Sigmoid colon (tissue), 7 donors: Measurements from ENCODE around the gene C19orf53. TPM values are rescaled to one million over a fixed set of nuclear protein-coding genes. Genes with fewer than 3 reads are reported as not detected.
A peak's percentile ranks its signal among the peaks of the same experiment; 100 is the strongest.

ENCODE experiments used
- DNase-seq: peaks from one replicate; pipeline ENCODE4 v3.0.0-alpha.2; 2019
- H3K27ac ChIP-seq, 4 donors: fragments of 200-600 bp; sonication (generic); one replicate each; pipeline ENCODE4 v1.5.1; 2016 to 2019; ENCODE audit warnings: mild to moderate bottlenecking in 1 of 4
- H3K27me3 ChIP-seq, 3 donors: fragments of 200-600 bp; sonication (generic); one replicate each; pipeline ENCODE4 v1.5.1; 2019; ENCODE audit warnings: mild to moderate bottlenecking in 1 of 3
- H3K36me3 ChIP-seq, 4 donors: fragments of 200-600 bp; sonication (generic); one replicate each; pipeline ENCODE4 v1.5.1; 2016 to 2019
- H3K4me1 ChIP-seq, 4 donors: fragments of 200-600 bp; sonication (generic); one replicate each; pipeline ENCODE4 v1.5.1; 2017 to 2019
- H3K4me3 ChIP-seq, 4 donors: fragments of 200-600 bp; sonication (generic); one replicate each; pipeline ENCODE4 v1.5.1; 2017 to 2019; ENCODE audit warnings: mild to moderate bottlenecking in 2 of 4, moderate library complexity in 1 of 4
- H3K9me3 ChIP-seq, 4 donors: fragments of 200-600 bp in 3 of 4; sonication (generic) in 3 of 4; one replicate each; pipeline versions ENCODE4 v1.5.1 to v1.6.1; 2013 to 2019
- EP300 ChIP-seq, 4 donors: sonication (generic); formaldehyde crosslinking; IDR thresholded peaks; one replicate each; pipeline ENCODE4 v1.6.1; 2017; ENCODE audit warnings: antibody characterized with exemption in 4 of 4
- POLR2A ChIP-seq, 2 donors: fragments of 450-650 bp; IDR thresholded peaks; one replicate each; pipeline ENCODE4 v1.6.1; 2016; ENCODE audit warnings: antibody characterized with exemption in 2 of 2, mild to moderate bottlenecking in 2 of 2, moderate library complexity in 2 of 2
- POLR2AphosphoS5 ChIP-seq, 4 donors: sonication (generic); formaldehyde crosslinking; IDR thresholded peaks; one replicate each; pipeline ENCODE4 v1.6.1; 2017; ENCODE audit warnings: antibody characterized with exemption in 4 of 4
- WGBS, 2 donors: extraction: QIAGEN DNeasy Blood & Tissue Kit; methylation state at CpG; one replicate each; pipeline ENCODE4 v1.1.7; 2013; 5-methylcytosine and 5-hydroxymethylcytosine counted together
- intact Hi-C: fragments of 100-400 bp; cut with DNase I; formaldehyde crosslinking; loops from one replicate; pipeline ENCODE4 v1.15.1; 2023
- polyA plus RNA-seq, 3 donors: library from polyadenylated mRNA; stranded (reverse); fragments of 200-250 nt; gene quantifications; one replicate each; pipeline ENCODE4 v1.2.3, GENCODE V29; 2013
- total RNA-seq, 4 donors: library from RNA; depleted of rRNA; stranded (reverse); fragments of >200 nt; gene quantifications; one replicate each; pipeline ENCODE4 v1.1.0, GENCODE V29; 2016
- TF ChIP-seq, protein P1 (sequence below), 4 experiments: fragments of 450-650 bp in 3 of 4; fragments of 200-600 bp in 1 of 4; IDR thresholded peaks; one replicate each; pipeline ENCODE4 v1.5.1; 2016 to 2019; ENCODE audit warnings: antibody characterized with exemption in 4 of 4, mild to moderate bottlenecking in 3 of 4, moderate library complexity in 2 of 4
- donor health status: healthy with polysubstance abuse.
- donor health status: Bipolar disorder and iron deficiency.
- donor health status: healthy.

Gene C19orf53
- total RNA-seq (100 to 1,000 TPM; 139 to 229 (median 198) TPM), polyA plus RNA-seq (100 to 1,000 TPM; 105 to 133 (median 113) TPM)

DNA sequence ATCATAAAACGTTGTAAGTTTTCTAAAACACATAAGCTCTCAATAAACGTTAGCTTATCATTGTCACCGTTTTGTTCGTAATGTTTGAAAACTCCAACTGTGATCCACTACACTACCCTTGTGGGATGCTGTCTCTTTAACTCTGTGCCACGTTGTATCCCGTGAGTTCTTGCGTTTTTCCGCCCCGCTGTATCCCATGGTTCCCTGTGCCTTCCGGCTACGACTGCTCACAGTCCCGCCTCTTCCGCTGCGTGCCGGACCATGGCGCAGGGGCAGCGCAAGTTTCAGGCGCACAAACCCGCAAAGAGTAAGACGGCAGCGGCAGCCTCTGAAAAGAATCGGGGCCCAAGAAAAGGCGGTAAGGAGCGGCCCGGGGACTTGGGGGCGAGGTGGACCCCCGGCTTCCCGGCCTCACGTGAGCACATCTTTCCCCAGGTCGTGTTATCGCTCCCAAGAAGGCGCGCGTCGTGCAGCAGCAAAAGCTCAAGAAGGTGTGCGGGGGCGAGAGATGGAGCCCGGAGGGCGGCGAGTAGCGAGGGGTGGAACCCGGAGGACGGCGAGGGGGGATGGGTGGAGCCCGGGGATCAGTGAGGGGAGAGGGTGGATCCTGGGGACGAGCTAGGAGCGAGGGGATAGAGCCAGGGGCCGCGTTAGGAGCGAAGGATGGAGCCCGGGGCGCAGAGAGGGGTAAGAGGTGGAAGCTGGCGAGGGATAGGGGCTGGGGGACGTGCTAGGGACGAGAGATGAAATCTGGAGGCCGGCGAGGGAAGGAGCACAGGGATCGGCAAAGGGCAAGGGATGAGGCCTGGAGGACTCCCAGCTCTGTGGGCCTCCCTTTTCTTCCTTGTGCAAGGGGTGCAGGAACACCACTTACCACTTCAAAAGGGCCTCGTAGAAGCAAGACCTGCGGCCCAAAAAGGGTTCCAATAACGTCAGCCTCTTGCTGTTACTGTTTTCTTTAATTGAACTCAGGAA is at the start of gene C19orf53:
C19orf53 (plus strand) TSS at position 240 of the 975 bp plus-strand sequence; CDS start at position 262, 22 bp downstream.
- Histone ChIP-seq H3K27me3 (no peaks in the 10 kb centered on the region), H3K36me3 (peaks cover 15 to 64% (median 27%) of the 10 kb centered on the region in 4 donors), H3K4me3 (peak within 1 kb of the TSS; percentile 81 to 93 (median 86)), H3K27ac (peak within 1 kb of the TSS; percentile 92 to 96 (median 94)), H3K9me3 (no peaks in the 10 kb centered on the region), H3K4me1 (peaks cover 0 to 26% (median 20%) of the 10 kb centered on the region in 4 donors)
- TF ChIP-seq, protein P1, sequence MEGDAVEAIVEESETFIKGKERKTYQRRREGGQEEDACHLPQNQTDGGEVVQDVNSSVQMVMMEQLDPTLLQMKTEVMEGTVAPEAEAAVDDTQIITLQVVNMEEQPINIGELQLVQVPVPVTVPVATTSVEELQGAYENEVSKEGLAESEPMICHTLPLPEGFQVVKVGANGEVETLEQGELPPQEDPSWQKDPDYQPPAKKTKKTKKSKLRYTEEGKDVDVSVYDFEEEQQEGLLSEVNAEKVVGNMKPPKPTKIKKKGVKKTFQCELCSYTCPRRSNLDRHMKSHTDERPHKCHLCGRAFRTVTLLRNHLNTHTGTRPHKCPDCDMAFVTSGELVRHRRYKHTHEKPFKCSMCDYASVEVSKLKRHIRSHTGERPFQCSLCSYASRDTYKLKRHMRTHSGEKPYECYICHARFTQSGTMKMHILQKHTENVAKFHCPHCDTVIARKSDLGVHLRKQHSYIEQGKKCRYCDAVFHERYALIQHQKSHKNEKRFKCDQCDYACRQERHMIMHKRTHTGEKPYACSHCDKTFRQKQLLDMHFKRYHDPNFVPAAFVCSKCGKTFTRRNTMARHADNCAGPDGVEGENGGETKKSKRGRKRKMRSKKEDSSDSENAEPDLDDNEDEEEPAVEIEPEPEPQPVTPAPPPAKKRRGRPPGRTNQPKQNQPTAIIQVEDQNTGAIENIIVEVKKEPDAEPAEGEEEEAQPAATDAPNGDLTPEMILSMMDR (IDR thresholded peaks at IDR 0.05): no peak
- TF ChIP-seq POLR2AphosphoS5 (IDR thresholded peaks at IDR 0.05): peak; percentile 98 to 100 (median 99)
- peak in 1 of 4 donors; percentile 90 for TF ChIP-seq EP300 (IDR thresholded peaks at IDR 0.05)
- peak; percentile 94 to 97 for TF ChIP-seq POLR2A (IDR thresholded peaks at IDR 0.05)
- intact Hi-C loops: no loop called here
- DNase-seq: peak; percentile 94
- 0 to 1% methylated on average over 61 of the region's 61 CpGs for WGBS, 2 donors

DNA sequence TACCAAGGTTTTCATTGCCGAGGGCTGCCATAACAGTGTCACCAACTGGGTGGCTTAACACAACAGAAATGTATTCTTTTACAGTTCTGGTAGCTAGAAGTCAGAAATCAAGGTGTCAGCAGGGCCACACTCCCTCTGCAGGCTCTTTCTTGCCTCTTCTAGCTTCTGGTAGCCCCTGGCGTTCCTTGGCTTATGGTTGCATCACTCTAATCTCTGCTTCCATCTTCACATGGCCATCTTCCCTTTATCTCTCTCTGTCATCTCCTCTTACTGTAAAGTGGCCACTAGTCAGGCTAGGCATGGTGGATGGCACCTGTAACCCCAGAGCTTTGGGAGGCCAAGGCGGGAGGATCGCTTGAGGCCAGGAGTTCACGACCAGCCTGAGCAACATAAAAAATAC is 47.9 kb upstream of the C19orf53 start:
- Histone ChIP-seq H3K36me3 (no peaks in the 10 kb centered on the region), H3K4me1 (peaks cover 0 to 12% (median 9%) of the 10 kb centered on the region in 4 donors), H3K9me3 (no peaks in the 10 kb centered on the region), H3K27me3 (peaks cover 0 to 2% (median 0%) of the 10 kb centered on the region in 3 donors), H3K27ac (no peak overlapping the region), H3K4me3 (no peak overlapping the region)
- TF ChIP-seq POLR2AphosphoS5 (IDR thresholded peaks at IDR 0.05) (no peak), POLR2A (IDR thresholded peaks at IDR 0.05) (no peak), EP300 (IDR thresholded peaks at IDR 0.05) (no peak)
- TF ChIP-seq, protein P1 (IDR thresholded peaks at IDR 0.05): no peak
- WGBS, 2 donors: 94 to 96% methylated on average over 5 of the region's 5 CpGs
- DNase-seq: no peak
- intact Hi-C loops: no loop called here

DNA sequence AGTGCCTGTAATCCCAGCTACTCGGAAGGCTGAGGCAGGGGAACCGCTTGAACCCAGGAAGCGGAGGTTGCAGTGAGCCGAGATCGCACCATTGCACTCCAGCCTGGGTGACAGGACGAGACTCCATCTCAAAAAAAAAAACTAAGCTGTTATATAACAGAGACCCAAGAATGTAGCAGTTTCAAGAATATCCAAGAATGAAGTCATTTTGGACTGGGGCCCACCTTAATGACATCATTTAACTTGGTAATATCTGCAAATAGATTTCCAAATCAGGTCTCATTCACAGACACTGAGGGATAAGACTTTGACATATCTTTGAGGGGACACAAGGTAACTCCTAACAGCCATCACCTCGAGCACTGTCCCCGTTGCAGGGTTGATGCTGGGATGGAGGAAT is 46.5 kb upstream of the C19orf53 start:
- TF ChIP-seq EP300 (IDR thresholded peaks at IDR 0.05): no peak
- no peak for TF ChIP-seq POLR2AphosphoS5 (IDR thresholded peaks at IDR 0.05)
- TF ChIP-seq POLR2A (IDR thresholded peaks at IDR 0.05): no peak
- TF ChIP-seq, protein P1 (IDR thresholded peaks at IDR 0.05): no peak
- DNase-seq: no peak
- peaks cover 0 to 23% (median 15%) of the 10 kb centered on the region in 4 donors for H3K4me1 ChIP-seq
- H3K4me3 ChIP-seq: no peak overlapping the region
- intact Hi-C loops: no loop called here
- no peaks in the 10 kb centered on the region for H3K27me3 ChIP-seq
- H3K9me3 ChIP-seq: no peaks in the 10 kb centered on the region
- no peaks in the 10 kb centered on the region for H3K36me3 ChIP-seq
- WGBS, 2 donors: 79 to 81% methylated on average over 8 of the region's 8 CpGs
- no peak overlapping the region for H3K27ac ChIP-seq

DNA sequence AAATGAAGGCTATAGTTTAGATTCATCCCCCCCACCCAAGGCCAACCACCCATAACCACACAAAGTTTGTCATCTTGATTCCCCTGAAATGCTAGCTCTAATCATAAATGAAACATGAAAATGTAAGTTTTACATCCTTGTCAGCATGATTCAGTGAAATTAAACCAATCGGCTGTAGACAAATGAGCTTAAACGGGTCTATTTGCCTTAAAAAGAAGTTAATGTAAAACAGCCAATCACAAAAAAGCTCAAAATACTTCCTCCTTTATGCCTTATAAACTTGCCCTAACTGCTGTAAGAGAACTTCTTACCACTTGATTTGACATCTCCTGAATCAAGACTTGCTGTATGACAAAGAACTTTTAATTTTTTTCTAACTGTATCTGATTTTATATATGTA is 44.4 kb upstream of the C19orf53 start:
- intact Hi-C loops: loop anchor here (2.0 kb wide), 1 partner anchor 17 kb away; a partner anchor contains a TSS
- Histone ChIP-seq H3K27ac (peak overlapping the region; percentile 85 to 93 (median 86)), H3K27me3 (no peaks in the 10 kb centered on the region), H3K4me1 (peaks cover 0 to 23% (median 15%) of the 10 kb centered on the region in 4 donors), H3K9me3 (no peaks in the 10 kb centered on the region), H3K4me3 (no peak overlapping the region), H3K36me3 (no peaks in the 10 kb centered on the region)
- DNase-seq: no peak
- WGBS, 2 donors: 29 to 39% methylated on average over 2 of the region's 2 CpGs
- TF ChIP-seq, protein P1 (IDR thresholded peaks at IDR 0.05): no peak
- TF ChIP-seq POLR2AphosphoS5 (IDR thresholded peaks at IDR 0.05) (no peak), POLR2A (IDR thresholded peaks at IDR 0.05) (no peak), EP300 (IDR thresholded peaks at IDR 0.05) (no peak)
